DOHH2 (cell line): ENCODE measurements around the gene SKAP1.

Source experiments
- CTCF ChIP-seq: fragments of 200-600 bp; sonication (generic); IDR thresholded peaks from one replicate; pipeline ENCODE4 v1.5.1; 2014; ENCODE audit warnings: antibody characterized with exemption, mild to moderate bottlenecking, low read depth, low read length; ENCODE audit not compliant: poor library complexity, severe bottlenecking
- EZH2phosphoT487 ChIP-seq: fragments of 200-600 bp; sonication (generic); IDR thresholded peaks from 2 replicates; pipeline ENCODE4 v1.6.1; 2017; ENCODE audit warnings: borderline replicate concordance, mild to moderate bottlenecking, antibody characterized with exemption, low read length, moderate library complexity, mixed read lengths

- no peak for TF ChIP-seq CTCF
- TF ChIP-seq EZH2phosphoT487 = no peak
Observed at GRCh38 chr17:48102043-48102750, 327.8 kb downstream of the SKAP1 start.
